HEK293T (cell line): ENCODE measurements around the gene NPAS3.

ENCODE experiments used
- ARNT ChIP-seq: fragments of 450-650 bp; IDR thresholded peaks from 2 replicates; pipeline ENCODE4 v1.6.1; 2017; ENCODE audit warnings: mild to moderate bottlenecking
- BHLHE40 ChIP-seq: fragments of 450-650 bp; IDR thresholded peaks from 2 replicates; pipeline ENCODE4 v1.6.1; 2016; ENCODE audit warnings: mild to moderate bottlenecking, moderate library complexity, borderline replicate concordance
- ELF4 ChIP-seq: fragments of 450-650 bp; IDR thresholded peaks from 2 replicates; pipeline ENCODE4 v1.6.1; 2017; ENCODE audit warnings: antibody characterized with exemption
- FOXA1 ChIP-seq: fragments of 450-650 bp; IDR thresholded peaks from 2 replicates; pipeline ENCODE4 v1.6.1; 2016; ENCODE audit warnings: mild to moderate bottlenecking
- FOXK2 ChIP-seq: fragments of 450-650 bp; IDR thresholded peaks from 2 replicates; pipeline ENCODE4 v1.6.1; 2016; ENCODE audit warnings: mild to moderate bottlenecking
- FOXM1 ChIP-seq: fragments of 450-650 bp; IDR thresholded peaks from 2 replicates; pipeline ENCODE4 v1.6.1; 2017; ENCODE audit warnings: mild to moderate bottlenecking, borderline replicate concordance
- HDGF ChIP-seq: fragments of 450-650 bp; IDR thresholded peaks from 2 replicates; pipeline ENCODE4 v1.6.1; 2017; ENCODE audit warnings: antibody characterized with exemption, borderline replicate concordance
- L3MBTL2 ChIP-seq: fragments of 450-650 bp; conservative IDR thresholded peaks from 2 replicates; pipeline ENCODE4 v1.6.1; 2016; ENCODE audit warnings: mild to moderate bottlenecking
- LEF1 ChIP-seq: fragments of 450-650 bp; IDR thresholded peaks from 2 replicates; pipeline ENCODE4 v1.6.1; 2017; ENCODE audit warnings: mild to moderate bottlenecking, borderline replicate concordance
- NFRKB ChIP-seq: fragments of 450-650 bp; IDR thresholded peaks from 2 replicates; pipeline ENCODE4 v1.6.1; 2016; ENCODE audit warnings: mild to moderate bottlenecking, moderate library complexity
- SP1 ChIP-seq: fragments of 450-650 bp; IDR thresholded peaks from 2 replicates; pipeline ENCODE4 v1.6.1; 2017
- TARDBP ChIP-seq: fragments of 450-650 bp; IDR thresholded peaks from 2 replicates; pipeline ENCODE4 v1.6.1; 2016
- ZNF384 ChIP-seq: fragments of 450-650 bp; IDR thresholded peaks from 2 replicates; pipeline ENCODE4 v1.6.1; 2016
- TF ChIP-seq, protein P1 (sequence below): fragments of 450-650 bp; IDR thresholded peaks from 2 replicates; pipeline ENCODE4 v1.6.1; 2016

DNA sequence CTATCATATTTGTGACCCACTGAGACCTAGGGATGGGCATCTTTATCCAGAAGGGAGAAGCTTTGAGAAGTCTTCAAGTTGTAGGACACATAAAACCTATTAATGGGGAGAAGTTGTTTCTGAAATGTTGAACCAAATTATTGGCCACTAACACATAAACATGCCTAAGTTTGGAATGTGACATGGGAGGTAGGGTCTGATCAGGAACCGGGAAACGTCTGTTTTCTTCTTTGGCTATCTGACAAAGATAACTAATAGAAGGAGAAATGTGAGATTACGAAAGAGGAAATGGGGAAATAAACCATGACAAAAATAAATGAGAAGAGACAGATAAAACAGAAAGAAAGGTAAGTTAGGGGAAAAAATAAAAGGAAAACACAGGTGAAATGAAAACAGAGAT, 586.9 kb downstream of the NPAS3 start:
- TF ChIP-seq FOXA1, result no peak
- TF ChIP-seq LEF1, result no peak
- TF ChIP-seq BHLHE40, result no peak
- no peak for TF ChIP-seq ARNT
- TF ChIP-seq ELF4, result no peak
- no peak for TF ChIP-seq SP1
- no peak for TF ChIP-seq HDGF
- no peak for TF ChIP-seq FOXM1
- no peak for TF ChIP-seq L3MBTL2
- no peak for TF ChIP-seq FOXK2
- no peak for TF ChIP-seq NFRKB
- no peak for TF ChIP-seq TARDBP
- TF ChIP-seq, protein P1, sequence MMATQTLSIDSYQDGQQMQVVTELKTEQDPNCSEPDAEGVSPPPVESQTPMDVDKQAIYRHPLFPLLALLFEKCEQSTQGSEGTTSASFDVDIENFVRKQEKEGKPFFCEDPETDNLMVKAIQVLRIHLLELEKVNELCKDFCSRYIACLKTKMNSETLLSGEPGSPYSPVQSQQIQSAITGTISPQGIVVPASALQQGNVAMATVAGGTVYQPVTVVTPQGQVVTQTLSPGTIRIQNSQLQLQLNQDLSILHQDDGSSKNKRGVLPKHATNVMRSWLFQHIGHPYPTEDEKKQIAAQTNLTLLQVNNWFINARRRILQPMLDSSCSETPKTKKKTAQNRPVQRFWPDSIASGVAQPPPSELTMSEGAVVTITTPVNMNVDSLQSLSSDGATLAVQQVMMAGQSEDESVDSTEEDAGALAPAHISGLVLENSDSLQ, result no peak
- TF ChIP-seq ZNF384, result no peak
